Measurements from ENCODE around the gene RCAN2.

GRCh38 chr6:46291275-46291633 is 200.0 kb downstream of the RCAN2 start:
- no peak for TF ChIP-seq CTCF (conservative IDR thresholded peaks at IDR 0.05; ENCODE audit: low read depth, low read length)
- no peak for TF ChIP-seq EZH2 (IDR thresholded peaks at IDR 0.05; ENCODE audit: borderline replicate concordance, low read depth, low read length, poor library complexity, severe bottlenecking)

All from A673 (cell line).